K562 treated with DMSO at 1 percent for 48 hours (cell line): ENCODE measurements around the gene SYNJ1. TPM values are rescaled to one million over a fixed set of nuclear protein-coding genes. Genes with fewer than 3 reads are reported as not detected.

Source experiments
- total RNA-seq: library from RNA; unstranded; fragments of 300-600 nt; gene quantifications from 2 replicates; pipeline ENCODE4 v1.2.3, GENCODE V29; 2022; ENCODE audit warnings: low replicate concordance; ENCODE audit errors: extremely low read depth

The SYNJ1 gene
- not detected in 2 replicates for total RNA-seq

GRCh38 chr21:32727687-32728455 lies at the start of gene SYNJ1:
Gene SYNJ1 (minus strand): TSS chr21:32728013. CDS start chr21:32726895, 1,118 bp downstream.

GRCh38 chr21:32612075-32612998 lies 115.5 kb downstream of the SYNJ1 start, which contains the start of gene CFAP298:
Gene CFAP298 (minus strand): TSS chr21:32612377. CDS start chr21:32612243, 134 bp downstream.

GRCh38 chr21:32585042-32585710 lies 142.6 kb downstream of the SYNJ1 start, which contains the start of gene TCP10L:
Gene TCP10L (minus strand): TSS chr21:32585523. CDS start chr21:32584304, 1,219 bp downstream.

Other genes starting within 250 kb of the SYNJ1 start
- not detected in 2 replicates for gene TCP10L, start 142.5 kb downstream of the SYNJ1 start, total RNA-seq
- gene CFAP298, start 115.6 kb downstream of the SYNJ1 start, total RNA-seq = not detected in 2 replicates
- not detected in 2 replicates for gene PAXBP1, start 43.7 kb upstream of the SYNJ1 start, total RNA-seq